Retinal pigment epithelial cell (primary cell): ENCODE results near the gene SLC34A2.

Experiments
- DNase-seq: peaks from one replicate; pipeline ENCODE4 v3.0.0-alpha.2; 2010; ENCODE audit warnings: low read depth
- H3K4me3 ChIP-seq: 2 replicates; pipeline ENCODE4 v1.5.1; 2011; ENCODE audit warnings: mild to moderate bottlenecking, low read length, control low read depth, moderate library complexity
- CTCF ChIP-seq: conservative IDR thresholded peaks from 2 replicates; pipeline ENCODE4 v1.5.1; 2011; ENCODE audit warnings: low read depth, low read length, control low read depth, inconsistent platforms

The SLC34A2 gene

GRCh38 chr4:25722964-25723363, 67.3 kb downstream of the SLC34A2 start:
- no peak for TF ChIP-seq CTCF
- no peak for DNase-seq
- H3K4me3 ChIP-seq: no peak overlapping the region

- TF ChIP-seq CTCF: no peak
- no peak overlapping the region for H3K4me3 ChIP-seq
- DNase-seq: no peak
Measured at GRCh38 chr4:25723409-25723808, 67.8 kb downstream of the SLC34A2 start.

- no peak for TF ChIP-seq CTCF
- no peak for DNase-seq
- H3K4me3 ChIP-seq: no peak overlapping the region
Measured at GRCh38 chr4:25725870-25726269, 70.2 kb downstream of the SLC34A2 start.

- TF ChIP-seq CTCF: no peak
- DNase-seq: no peak
- H3K4me3 ChIP-seq: no peak overlapping the region
Measured at GRCh38 chr4:25727711-25728493, 72.3 kb downstream of the SLC34A2 start.
